ENCODE results near the gene NUAK1.
"Not testable (repeated sequence)": the region's sequence is repeated elsewhere in the genome, so short reads cannot be mapped to it uniquely, and the experiment has no call there.

Gene NUAK1

GRCh38 chr12:106031761-106032622 is 106.8 kb downstream of the NUAK1 start:
- DNase-seq (ENCODE audit: low spot score), result no peak

- DNase-seq (ENCODE audit: low spot score), result peak; percentile 87
Measured at GRCh38 chr12:106030210-106031071, 108.3 kb downstream of the NUAK1 start.

GRCh38 chr12:106029532-106029931 is 109.2 kb downstream of the NUAK1 start:
- no peak for DNase-seq (ENCODE audit: low spot score)

GRCh38 chr12:106027911-106028310 is 110.8 kb downstream of the NUAK1 start:
- DNase-seq (ENCODE audit: low spot score), result no peak

GRCh38 chr12:106027286-106027685 is 111.5 kb downstream of the NUAK1 start:
- DNase-seq (ENCODE audit: low spot score), result no peak

GRCh38 chr12:106025129-106025528 is 113.6 kb downstream of the NUAK1 start:
- DNase-seq (ENCODE audit: low spot score), result no peak

GRCh38 chr12:106023039-106023438 is 115.7 kb downstream of the NUAK1 start:
- DNase-seq (ENCODE audit: low spot score), result no peak

GRCh38 chr12:106022568-106023012 is 116.2 kb downstream of the NUAK1 start:
- no peak for DNase-seq (ENCODE audit: low spot score)

- DNase-seq (ENCODE audit: low spot score), result no peak
Measured at GRCh38 chr12:106021516-106021915, 117.2 kb downstream of the NUAK1 start.

GRCh38 chr12:106020736-106021135 is 118.0 kb downstream of the NUAK1 start:
- no peak for DNase-seq (ENCODE audit: low spot score)

GRCh38 chr12:106019144-106019543 is 119.6 kb downstream of the NUAK1 start:
- DNase-seq (ENCODE audit: low spot score), result no peak

GRCh38 chr12:106018286-106018685 is 120.5 kb downstream of the NUAK1 start:
- no peak for DNase-seq (ENCODE audit: low spot score)

- DNase-seq (ENCODE audit: low spot score), result not testable (repeated sequence)
Measured at GRCh38 chr12:106016601-106017278, 122.0 kb downstream of the NUAK1 start.

- no peak for DNase-seq (ENCODE audit: low spot score)
Measured at GRCh38 chr12:106015646-106016045, 123.1 kb downstream of the NUAK1 start.

GRCh38 chr12:106013941-106014340 is 124.8 kb downstream of the NUAK1 start:
- DNase-seq (ENCODE audit: low spot score), result no peak
